HFF-Myc (cell line): ENCODE measurements around the gene MGAT4A.
"Not testable (repeated sequence)": the region's sequence is repeated elsewhere in the genome, so short reads cannot be mapped to it uniquely, and the experiment has no call there.

ENCODE experiments used
- DNase-seq: peaks from one replicate; pipeline ENCODE4 v3.0.0-alpha.2; 2011; ENCODE audit warnings: low read depth; ENCODE audit errors: extremely low read depth
- H3K4me3 ChIP-seq: replicated peaks from 2 replicates; pipeline ENCODE4 v1.5.1; 2011; ENCODE audit warnings: low read depth, mild to moderate bottlenecking, control low read depth, low read length
- CTCF ChIP-seq: IDR thresholded peaks from 2 replicates; pipeline ENCODE4 v1.5.1; 2012; ENCODE audit warnings: mild to moderate bottlenecking, low read depth, low read length, control low read depth; ENCODE audit errors: missing control alignments

Gene MGAT4A

GRCh38 chr2:98606431-98606830 lies 124.5 kb downstream of the MGAT4A start:
- DNase-seq = no peak
- no peak for TF ChIP-seq CTCF
- no peak overlapping the region for H3K4me3 ChIP-seq

DNA sequence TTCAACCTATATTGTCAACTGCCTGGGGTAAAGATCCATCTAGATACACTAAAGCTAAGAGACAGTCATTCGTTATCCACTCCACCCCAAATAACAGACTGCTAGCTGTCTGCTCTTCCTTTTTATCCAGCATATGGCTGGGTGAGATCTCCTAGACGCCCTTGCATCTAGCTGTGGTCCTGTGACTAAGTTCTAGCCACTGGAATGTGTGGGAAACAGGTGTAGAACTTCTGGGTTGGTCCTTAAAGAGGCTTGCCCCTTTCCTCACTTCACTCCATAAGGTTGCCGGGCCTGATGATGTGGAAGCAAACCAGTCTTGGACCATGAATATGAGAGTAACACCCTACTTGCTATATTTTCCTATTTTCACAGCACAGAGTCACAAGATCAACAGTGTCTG lies 125.9 kb downstream of the MGAT4A start:
- no peak overlapping the region for H3K4me3 ChIP-seq
- no peak for TF ChIP-seq CTCF
- DNase-seq = no peak

GRCh38 chr2:98604547-98604946 lies 126.4 kb downstream of the MGAT4A start:
- no peak for TF ChIP-seq CTCF
- no peak for DNase-seq
- H3K4me3 ChIP-seq = no peak overlapping the region

DNA sequence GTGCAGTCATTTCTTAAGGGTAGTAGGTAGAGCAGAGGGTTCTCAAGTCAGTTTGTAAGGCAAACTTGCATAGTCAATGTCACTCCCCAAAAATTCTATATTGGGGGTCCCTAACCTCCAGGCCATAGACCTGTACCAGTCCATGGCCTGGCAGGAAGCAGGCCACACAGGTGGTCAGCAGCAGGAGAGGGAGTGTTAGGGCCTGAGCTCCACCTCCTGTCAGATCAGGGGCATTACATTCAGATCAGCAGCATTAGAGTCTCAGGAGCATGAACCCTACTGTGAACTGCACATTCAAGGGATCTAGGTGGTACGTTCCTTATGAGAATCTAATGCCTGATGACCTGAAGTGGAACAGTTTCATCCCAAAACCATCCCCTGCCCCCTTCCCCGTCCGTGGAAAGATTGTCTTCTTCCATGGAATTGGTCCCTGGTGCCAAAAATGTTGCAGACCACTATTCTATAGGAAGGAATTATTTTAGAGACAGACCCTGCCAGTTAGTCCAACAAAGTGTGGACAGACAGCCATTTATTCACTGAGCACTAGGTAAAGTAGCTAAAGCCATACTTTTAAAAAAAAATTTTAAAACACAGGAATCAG lies 129.3 kb downstream of the MGAT4A start:
- no peak for DNase-seq
- no peak overlapping the region for H3K4me3 ChIP-seq
- peak; percentile 57 for TF ChIP-seq CTCF

DNA sequence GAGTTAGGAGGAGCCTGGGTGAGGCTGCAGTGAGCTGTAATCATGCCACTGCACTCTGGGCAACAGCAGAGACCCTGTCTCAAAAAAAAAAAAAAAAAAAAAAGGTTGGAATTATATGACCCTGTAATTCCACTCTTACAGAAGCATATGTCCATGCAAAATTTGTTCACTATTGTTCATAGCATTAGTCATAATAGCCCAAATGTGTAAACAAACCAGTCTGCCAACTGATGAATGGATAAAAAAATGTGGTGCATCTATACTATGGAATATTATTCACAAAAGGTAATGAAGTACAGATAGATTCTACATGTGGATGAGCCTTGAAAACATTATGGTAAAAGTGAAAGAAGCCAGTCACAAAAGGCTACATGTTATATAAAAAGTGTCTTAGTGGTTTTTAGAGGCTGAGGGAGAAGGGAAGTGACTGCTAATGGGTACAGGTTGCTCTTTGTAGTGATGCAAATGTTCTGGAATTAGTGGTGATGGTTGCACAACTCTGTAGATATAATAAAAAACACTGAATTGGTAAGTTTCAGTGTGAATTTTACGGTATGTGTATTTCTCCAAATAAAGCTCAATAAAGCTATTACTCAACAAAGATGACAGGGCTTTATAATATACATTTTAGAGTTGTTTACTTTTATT lies 132.0 kb downstream of the MGAT4A start:
- TF ChIP-seq CTCF = no peak
- DNase-seq = no peak
- no peak overlapping the region for H3K4me3 ChIP-seq

- H3K4me3 ChIP-seq, DNase-seq: not testable (repeated sequence)
These were observed 136.3 kb downstream of the MGAT4A start for GRCh38 chr2:98594665-98595064.

GRCh38 chr2:98592565-98592964 lies 138.4 kb downstream of the MGAT4A start:
- no peak overlapping the region for H3K4me3 ChIP-seq
- no peak for TF ChIP-seq CTCF
- no peak for DNase-seq
